NB4 (cell line): ENCODE measurements around the gene CYP1A1.
"Not testable (repeated sequence)": the region's sequence is repeated elsewhere in the genome, so short reads cannot be mapped to it uniquely, and the experiment has no call there.

ENCODE experiments used
- DNase-seq: peaks from one replicate; pipeline ENCODE4 v3.0.0; 2010; ENCODE audit warnings: low read depth
- H3K4me3 ChIP-seq: one replicate; pipeline ENCODE4 v1.5.1; 2011; ENCODE audit warnings: mild to moderate bottlenecking, low read depth, low read length, moderate library complexity
- MYC ChIP-seq: IDR thresholded peaks from 2 replicates; pipeline ENCODE4 v1.6.1; 2011; ENCODE audit warnings: low read depth, low read length
- POLR2A ChIP-seq: IDR thresholded peaks from 2 replicates; pipeline ENCODE4 v1.6.1; 2011; ENCODE audit warnings: mild to moderate bottlenecking; ENCODE audit not compliant: insufficient read length; ENCODE audit errors: extremely low read depth
- TF ChIP-seq, protein P1 (sequence below): IDR thresholded peaks from 2 replicates; pipeline ENCODE4 v1.6.1; 2011; ENCODE audit warnings: low read depth, low read length
- TF ChIP-seq, protein P2 (sequence below): IDR thresholded peaks from one replicate; pipeline ENCODE4 v1.5.1; 2012; ENCODE audit warnings: low read depth, low read length

CYP1A1 gene

GRCh38 chr15:74732846-74733245 lies 7.5 kb upstream of the CYP1A1 start:
- DNase-seq: no peak
- H3K4me3 ChIP-seq: no peak overlapping the region
- TF ChIP-seq, protein P1, sequence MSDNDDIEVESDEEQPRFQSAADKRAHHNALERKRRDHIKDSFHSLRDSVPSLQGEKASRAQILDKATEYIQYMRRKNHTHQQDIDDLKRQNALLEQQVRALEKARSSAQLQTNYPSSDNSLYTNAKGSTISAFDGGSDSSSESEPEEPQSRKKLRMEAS: no peak
- TF ChIP-seq, protein P2, sequence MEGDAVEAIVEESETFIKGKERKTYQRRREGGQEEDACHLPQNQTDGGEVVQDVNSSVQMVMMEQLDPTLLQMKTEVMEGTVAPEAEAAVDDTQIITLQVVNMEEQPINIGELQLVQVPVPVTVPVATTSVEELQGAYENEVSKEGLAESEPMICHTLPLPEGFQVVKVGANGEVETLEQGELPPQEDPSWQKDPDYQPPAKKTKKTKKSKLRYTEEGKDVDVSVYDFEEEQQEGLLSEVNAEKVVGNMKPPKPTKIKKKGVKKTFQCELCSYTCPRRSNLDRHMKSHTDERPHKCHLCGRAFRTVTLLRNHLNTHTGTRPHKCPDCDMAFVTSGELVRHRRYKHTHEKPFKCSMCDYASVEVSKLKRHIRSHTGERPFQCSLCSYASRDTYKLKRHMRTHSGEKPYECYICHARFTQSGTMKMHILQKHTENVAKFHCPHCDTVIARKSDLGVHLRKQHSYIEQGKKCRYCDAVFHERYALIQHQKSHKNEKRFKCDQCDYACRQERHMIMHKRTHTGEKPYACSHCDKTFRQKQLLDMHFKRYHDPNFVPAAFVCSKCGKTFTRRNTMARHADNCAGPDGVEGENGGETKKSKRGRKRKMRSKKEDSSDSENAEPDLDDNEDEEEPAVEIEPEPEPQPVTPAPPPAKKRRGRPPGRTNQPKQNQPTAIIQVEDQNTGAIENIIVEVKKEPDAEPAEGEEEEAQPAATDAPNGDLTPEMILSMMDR: no peak
- TF ChIP-seq POLR2A (no peak), MYC (no peak)

DNA sequence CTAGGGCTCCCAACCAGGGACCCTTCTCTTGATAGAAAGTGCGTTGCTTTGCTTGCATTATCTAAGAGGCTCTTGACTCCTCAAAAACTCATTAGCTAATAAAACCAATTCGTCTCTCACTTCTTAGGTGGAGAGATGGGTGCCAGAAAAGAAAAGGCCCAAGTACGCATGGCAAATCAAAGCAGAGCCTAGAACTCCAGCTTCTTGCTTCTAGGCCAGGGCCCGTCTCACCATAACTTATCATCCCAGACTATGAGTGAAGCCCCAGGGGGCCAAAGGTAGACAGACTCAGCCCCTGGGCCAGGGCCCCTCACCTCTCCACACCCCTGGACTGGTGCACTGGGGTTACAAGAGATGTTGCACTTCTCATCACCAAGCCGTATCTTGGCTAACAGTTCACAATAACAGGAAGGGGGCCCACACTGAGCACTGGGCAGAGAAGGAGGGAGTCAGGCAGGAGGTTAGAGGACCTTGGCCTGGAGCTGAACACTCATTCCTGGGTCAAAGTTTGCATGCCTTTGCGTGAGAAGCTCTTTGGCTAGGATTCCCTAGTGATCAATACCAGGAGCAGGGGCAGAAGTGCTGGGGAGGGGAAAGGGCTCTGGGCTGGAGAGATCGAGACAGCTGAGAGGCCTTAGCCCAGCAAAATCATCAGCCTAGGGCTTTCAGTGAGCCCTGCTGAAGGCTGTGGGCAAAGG lies 5.4 kb upstream of the CYP1A1 start:
- no peak for DNase-seq
- H3K4me3 ChIP-seq: no peak overlapping the region
- TF ChIP-seq, protein P1: no peak
- TF ChIP-seq, protein P2: no peak
- no peak for TF ChIP-seq POLR2A
- no peak for TF ChIP-seq MYC

GRCh38 chr15:74729372-74729771 lies 4.0 kb upstream of the CYP1A1 start:
- H3K4me3 ChIP-seq, DNase-seq: not testable (repeated sequence)

GRCh38 chr15:74728699-74729098 lies 3.4 kb upstream of the CYP1A1 start:
- not testable (repeated sequence) for H3K4me3 ChIP-seq, DNase-seq

DNA sequence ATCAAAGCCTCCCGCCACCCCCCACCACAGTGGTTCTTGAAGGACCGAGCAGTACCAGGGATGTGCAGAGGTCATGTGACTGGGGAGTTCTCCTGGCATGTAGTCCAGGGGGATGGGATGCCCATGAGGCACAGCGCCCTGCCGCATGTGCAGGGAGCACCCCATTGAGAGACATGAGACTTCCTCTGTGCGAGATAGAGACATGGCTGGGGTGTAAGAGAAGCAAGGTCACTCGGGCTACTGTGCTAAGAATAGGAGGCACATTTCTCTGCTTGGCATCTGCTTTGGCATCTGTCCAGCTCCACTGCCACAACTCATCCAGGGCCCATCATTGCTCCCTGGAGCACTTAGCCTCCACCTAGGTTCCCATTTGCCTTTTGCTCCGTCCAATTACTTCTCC lies 2.4 kb upstream of the CYP1A1 start:
- TF ChIP-seq POLR2A (no peak), MYC (no peak)
- TF ChIP-seq, protein P1: no peak
- TF ChIP-seq, protein P2: no peak
- no peak overlapping the region for H3K4me3 ChIP-seq
- DNase-seq: no peak

DNA sequence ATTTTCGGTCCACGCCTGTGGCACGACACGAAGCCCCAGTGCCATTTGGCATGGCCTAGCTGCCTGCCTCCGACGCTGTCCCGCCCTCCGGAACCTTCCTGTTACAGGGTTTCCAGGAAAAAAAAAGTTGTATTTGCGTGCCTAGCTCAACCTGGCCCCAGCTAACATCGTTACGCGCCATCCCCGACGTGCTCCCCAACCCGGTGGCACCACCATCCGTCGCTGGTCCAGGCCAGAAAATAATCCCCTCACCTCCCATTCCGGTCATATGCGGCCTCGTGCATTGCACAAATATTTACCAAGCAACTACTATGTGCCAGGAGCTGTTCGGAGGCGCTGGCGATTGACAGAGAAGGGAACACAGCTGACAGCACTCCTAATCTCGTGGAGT lies 1.4 kb upstream of the CYP1A1 start:
- DNase-seq: no peak
- TF ChIP-seq, protein P1: no peak
- TF ChIP-seq, protein P2: no peak
- TF ChIP-seq POLR2A (no peak), MYC (no peak)
- H3K4me3 ChIP-seq: no peak overlapping the region
